ENCODE data around the gene MANEA.

DNA sequence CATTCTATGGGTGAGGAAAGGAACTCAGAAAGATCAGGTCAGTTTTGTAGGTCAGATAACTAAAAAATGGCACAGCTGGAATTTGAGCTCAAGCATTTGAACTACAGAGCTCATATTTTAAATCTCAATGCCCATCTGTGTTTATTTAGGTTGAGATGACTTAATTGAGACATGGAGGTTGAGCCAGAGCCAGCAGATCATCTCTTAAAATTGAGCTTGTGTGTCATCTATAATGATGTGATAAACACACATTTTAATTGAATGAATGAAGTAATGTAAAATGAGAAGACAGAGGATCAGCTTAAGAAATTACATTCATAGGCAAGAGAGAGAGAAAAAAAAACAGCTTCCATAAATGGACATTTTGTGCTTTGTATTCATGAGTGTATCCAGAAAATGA, 3.7 kb downstream of the MANEA start:
- TF ChIP-seq TEAD2 (CRISPR knock-in tag; IDR thresholded peaks at IDR 0.05) (no peak), POLR2A (IDR thresholded peaks at IDR 0.05; ENCODE audit: insufficient read depth in 1 of 2, low read depth in 2 of 2, low read length in 2 of 2) (no peak), EZH2 (conservative IDR thresholded peaks at IDR 0.05; ENCODE audit: low read depth, low read length) (no peak), ZNF143 (CRISPR knock-in tag; IDR thresholded peaks at IDR 0.05) (no peak), EP300 (IDR thresholded peaks at IDR 0.05; ENCODE audit: low read depth in 2 of 2, low read length in 2 of 2) (no peak), EP300 (CRISPR knock-in tag; IDR thresholded peaks at IDR 0.05; ENCODE audit: borderline replicate concordance) (no peak)

Data from HepG2 (cell line).